Mononuclear cell (primary cell): Measurements from ENCODE around the gene RAVER1. TPM values are rescaled to one million over a fixed set of nuclear protein-coding genes. Genes with fewer than 3 reads are reported as not detected.
"Not testable (repeated sequence)": the region's sequence is repeated elsewhere in the genome, so short reads cannot be mapped to it uniquely, and the experiment has no call there.

Experiments
- H3K27me3 ChIP-seq: 2 replicates; pipeline ENCODE4 v1.6.0; 2011; ENCODE audit warnings: low read length, control low read depth; ENCODE audit not compliant: insufficient read depth
- H3K4me1 ChIP-seq: 2 replicates; pipeline ENCODE4 v1.5.1; 2011; ENCODE audit warnings: mild to moderate bottlenecking, low read length, control low read depth; ENCODE audit not compliant: insufficient read depth
- H3K4me3 ChIP-seq: 2 replicates; pipeline ENCODE4 v1.5.1; 2011; ENCODE audit warnings: mild to moderate bottlenecking, low read length, moderate library complexity
- H3K9me3 ChIP-seq: 2 replicates; pipeline ENCODE4 v1.5.1; 2011; ENCODE audit warnings: low read depth, mild to moderate bottlenecking, control low read depth, low read length
- total RNA-seq: library from RNA; depleted of rRNA; stranded (reverse); fragments of >200 nt; gene quantifications from one replicate; pipeline ENCODE4 v1.2.3, GENCODE V29; 2012

Gene RAVER1
- total RNA-seq, 1 donor: 9.6 TPM

DNA sequence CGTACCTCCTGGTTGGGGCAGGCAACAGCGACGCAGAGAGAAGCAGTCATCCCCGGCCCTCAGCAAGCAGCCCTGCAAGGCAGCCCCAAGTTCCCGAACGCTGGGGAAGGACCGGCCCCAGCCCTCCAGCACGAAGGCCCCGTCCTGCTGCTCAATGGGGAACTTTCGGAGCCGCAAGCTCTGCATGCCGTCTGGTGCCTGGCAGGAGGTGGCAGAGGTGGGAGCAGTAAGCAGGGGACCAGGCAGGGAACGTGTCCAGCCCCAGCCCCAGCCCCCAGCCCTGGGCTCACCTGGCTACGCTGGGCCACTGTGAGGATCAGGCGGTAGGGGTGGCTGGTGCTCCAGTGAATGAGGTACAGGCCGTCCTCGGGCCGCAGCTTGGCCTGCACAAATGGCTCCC, 28.9 kb upstream of the RAVER1 start:
- Histone ChIP-seq H3K4me1 (no peaks in the 10 kb centered on the region), H3K4me3 (no peak overlapping the region), H3K9me3 (no peaks in the 10 kb centered on the region), H3K27me3 (no peaks in the 10 kb centered on the region)

DNA sequence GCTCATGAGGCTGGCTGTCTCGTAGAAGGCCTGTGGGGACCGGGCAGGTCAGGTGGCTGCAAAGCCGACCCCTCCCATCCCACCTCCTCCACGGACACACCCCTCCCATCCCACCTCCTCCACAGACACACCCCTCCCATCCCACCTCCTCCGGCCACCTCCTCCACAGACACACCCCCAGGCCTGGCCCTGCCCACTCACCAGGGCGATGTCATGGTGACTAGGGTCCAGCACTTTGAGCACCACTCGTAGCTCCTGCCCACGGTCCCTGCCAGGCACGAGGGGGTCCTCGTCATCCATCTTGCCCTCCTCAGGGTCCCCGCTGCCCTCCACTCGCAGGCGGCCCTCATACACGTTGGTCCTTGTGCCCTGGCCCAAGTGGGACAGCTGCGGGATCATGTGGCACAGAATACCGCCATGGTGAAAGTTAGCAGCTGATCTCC, 28.3 kb upstream of the RAVER1 start:
- no peaks in the 10 kb centered on the region for H3K4me1 ChIP-seq
- H3K4me3 ChIP-seq: no peak overlapping the region
- no peaks in the 10 kb centered on the region for H3K27me3 ChIP-seq
- H3K9me3 ChIP-seq: no peaks in the 10 kb centered on the region

DNA sequence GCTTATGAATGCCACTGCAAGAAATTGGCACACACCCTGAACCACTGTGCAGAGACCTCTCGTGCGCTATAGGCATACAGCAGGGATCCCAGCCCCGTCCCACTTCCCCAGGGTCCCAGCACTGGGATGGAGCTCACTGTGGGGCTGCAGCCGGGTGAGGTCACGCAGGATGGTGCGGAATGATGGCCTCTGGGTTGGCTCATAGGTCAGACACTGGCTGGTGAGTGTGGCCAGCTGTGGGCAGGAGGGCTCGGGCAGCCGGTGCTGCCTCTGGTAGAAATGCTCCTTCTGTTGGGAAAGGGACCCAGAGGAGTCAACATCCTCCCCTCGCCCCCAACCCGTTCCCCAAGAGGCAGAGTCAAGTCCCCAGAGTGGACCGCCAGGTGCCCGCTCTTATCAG, 23.1 kb upstream of the RAVER1 start:
- Histone ChIP-seq H3K4me3 (no peak overlapping the region), H3K4me1 (no peaks in the 10 kb centered on the region), H3K9me3 (no peaks in the 10 kb centered on the region), H3K27me3 (no peaks in the 10 kb centered on the region)

DNA sequence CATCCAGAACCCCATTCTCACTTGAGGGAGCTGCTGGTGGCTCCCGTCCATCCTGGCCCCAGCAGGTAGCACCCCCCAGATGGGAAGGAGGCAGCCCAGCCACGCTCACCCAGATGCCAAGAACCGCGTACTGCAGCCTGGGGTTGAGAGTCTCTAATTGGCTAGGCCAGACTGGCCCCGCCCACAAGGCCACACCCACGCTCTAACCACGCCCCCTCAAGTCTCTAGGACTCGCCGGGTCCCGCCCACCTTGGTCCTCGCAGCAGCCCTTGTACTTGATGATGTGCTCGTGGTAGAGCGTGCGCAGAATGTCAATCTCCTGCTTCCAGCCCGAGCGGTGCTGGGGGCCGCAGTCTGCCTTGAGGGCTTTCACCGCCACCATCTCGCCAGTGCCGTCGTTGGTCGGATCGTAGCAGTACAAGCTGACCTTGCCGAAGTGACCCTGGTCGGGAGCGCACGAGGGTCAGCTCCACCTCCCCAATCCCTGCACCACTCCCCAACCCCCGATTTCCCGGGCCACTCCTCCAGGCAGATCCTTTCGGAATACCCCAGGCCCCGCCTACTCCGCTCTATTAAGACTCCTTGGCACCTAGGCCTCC, 20.6 kb upstream of the RAVER1 start:
- Histone ChIP-seq H3K4me1 (no peaks in the 10 kb centered on the region), H3K9me3 (no peaks in the 10 kb centered on the region), H3K27me3 (no peaks in the 10 kb centered on the region), H3K4me3 (no peak overlapping the region)

DNA sequence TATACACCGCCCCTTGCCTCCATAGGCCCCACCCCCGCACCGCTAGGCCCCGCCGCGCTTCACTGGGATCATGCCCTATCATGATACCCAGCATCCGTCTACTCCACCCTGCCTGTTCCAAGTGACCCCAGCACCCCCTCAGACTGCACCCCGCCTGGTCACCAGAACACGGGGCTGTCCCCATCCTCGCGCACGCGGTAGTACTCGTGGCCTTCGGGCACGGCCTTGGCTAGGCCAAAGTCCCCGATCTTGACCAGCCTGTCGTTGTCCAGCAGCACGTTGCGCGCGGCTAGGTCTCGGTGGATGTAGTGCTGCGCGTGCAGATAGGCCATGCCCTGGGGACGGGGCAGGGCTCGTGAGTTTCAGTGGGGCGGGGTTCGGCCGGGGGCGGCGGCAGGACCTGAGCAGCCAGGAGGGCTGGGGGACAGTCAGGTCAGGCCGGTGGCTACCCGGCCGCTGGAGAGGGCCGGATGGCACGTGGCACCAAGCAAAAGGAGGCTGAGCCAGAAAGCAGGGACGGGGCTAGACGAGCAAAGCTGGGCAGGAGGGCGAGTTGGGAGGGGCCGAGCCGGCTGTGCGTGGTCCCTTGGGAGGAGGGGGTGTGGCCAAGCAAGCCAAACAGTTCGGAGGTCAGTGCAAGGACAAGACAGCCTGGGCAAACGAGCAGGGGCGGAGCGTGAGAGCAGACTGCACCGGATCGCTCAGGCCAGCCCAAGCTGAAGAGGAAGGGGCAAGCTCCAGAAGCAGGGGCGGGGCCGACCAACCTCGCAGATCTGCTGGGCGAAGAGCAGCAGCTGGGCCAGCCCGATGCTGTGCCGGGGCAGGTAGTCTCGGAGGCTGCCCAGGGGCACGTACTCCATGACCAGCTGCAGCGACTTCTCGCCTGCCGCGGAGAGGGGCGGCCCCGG, 19.7 kb upstream of the RAVER1 start:
- no peak overlapping the region for H3K4me3 ChIP-seq
- H3K4me1 ChIP-seq: no peaks in the 10 kb centered on the region
- no peaks in the 10 kb centered on the region for H3K27me3 ChIP-seq
- no peaks in the 10 kb centered on the region for H3K9me3 ChIP-seq

DNA sequence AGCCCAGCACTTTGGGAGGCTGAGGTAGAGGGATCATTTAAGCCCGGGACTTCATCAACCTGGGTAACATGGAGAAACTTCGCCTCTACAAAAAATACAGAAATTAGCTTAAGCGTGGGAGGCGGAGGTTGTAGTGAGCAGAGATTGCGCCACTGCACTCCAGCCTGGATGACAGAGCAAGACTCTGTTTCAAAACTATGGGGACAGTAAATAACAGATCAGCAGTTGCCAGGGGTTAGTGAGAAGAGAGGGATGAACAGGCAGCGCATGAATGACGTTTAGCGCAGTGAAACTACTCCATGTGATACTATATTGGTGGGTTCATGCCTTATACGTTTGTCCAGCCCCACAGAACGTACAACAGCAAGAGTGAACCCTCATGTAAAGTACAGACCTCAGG, 13.2 kb upstream of the RAVER1 start:
- no peaks in the 10 kb centered on the region for H3K9me3 ChIP-seq
- no peaks in the 10 kb centered on the region for H3K27me3 ChIP-seq

DNA sequence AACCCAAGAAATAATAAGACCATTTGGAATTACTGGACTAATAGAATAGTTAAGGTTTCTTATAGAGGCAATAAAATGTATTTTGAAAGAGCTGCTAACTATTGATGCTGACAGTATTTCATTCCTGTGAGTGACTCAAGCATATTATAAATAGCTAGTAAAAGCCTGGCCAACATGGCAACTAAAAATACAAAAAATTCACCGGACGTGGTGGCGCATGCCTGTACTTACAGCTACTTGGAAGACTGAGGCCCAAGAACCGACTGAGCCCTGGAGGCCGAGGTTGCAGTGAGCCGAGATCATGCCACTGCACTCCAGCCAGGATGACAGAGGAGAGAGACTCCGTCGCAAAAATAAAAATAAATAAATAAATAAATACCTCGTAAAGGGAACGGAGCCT, 11.5 kb upstream of the RAVER1 start:
- Histone ChIP-seq H3K27me3 (no peaks in the 10 kb centered on the region), H3K9me3 (no peaks in the 10 kb centered on the region), H3K4me1 (peaks cover 42% of the 10 kb centered on the region), H3K4me3 (no peak overlapping the region)

More for the DNA sequence above, 13.2 kb upstream of the RAVER1 start:
- no peak overlapping the region for H3K4me3 ChIP-seq
- peaks cover 30% of the 10 kb centered on the region for H3K4me1 ChIP-seq

DNA sequence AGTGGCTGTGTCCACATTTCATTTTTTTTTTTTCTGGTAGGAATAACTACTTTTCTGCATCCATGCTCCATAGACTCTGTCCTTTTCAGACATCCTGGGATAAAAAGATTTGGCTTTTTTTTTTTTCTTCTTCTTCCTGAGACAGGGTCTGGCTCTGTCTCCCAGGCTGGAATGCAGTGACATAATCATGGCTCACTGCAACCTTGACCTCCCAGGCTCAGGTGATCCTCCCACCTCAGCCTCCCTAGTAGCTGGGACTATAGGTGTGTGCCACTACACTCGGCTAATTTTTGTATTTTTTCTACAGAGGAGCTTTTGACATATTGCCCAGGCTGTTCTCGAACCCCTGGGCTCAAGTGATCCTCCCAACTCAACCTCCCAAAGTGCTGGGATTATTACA, 10.2 kb upstream of the RAVER1 start:
- H3K9me3 ChIP-seq: no peaks in the 10 kb centered on the region
- H3K4me3 ChIP-seq: no peak overlapping the region
- H3K4me1 ChIP-seq: peaks cover 55% of the 10 kb centered on the region
- H3K27me3 ChIP-seq: no peaks in the 10 kb centered on the region

DNA sequence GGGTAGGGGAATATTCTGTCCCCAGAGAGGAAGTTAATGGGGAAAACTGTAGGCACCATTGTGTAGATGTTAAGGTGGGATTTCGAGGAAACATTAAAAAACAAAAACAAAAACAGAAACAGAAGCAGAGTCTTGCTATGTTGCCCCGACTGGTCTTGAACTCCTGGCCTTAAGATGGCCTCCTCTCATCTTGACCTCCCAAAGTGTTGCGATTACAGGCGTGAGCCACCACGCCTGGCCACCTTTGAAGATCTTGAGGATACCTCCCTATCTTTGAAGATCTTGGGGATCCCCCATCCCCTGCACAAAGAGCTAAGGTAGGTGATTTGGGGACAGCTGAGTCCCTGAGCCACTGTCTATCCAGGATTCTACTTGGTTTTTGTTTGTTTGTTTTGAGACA, 6.6 kb upstream of the RAVER1 start:
- peaks cover 51% of the 10 kb centered on the region for H3K4me1 ChIP-seq
- H3K9me3 ChIP-seq: no peaks in the 10 kb centered on the region
- no peaks in the 10 kb centered on the region for H3K27me3 ChIP-seq
- no peak overlapping the region for H3K4me3 ChIP-seq

DNA sequence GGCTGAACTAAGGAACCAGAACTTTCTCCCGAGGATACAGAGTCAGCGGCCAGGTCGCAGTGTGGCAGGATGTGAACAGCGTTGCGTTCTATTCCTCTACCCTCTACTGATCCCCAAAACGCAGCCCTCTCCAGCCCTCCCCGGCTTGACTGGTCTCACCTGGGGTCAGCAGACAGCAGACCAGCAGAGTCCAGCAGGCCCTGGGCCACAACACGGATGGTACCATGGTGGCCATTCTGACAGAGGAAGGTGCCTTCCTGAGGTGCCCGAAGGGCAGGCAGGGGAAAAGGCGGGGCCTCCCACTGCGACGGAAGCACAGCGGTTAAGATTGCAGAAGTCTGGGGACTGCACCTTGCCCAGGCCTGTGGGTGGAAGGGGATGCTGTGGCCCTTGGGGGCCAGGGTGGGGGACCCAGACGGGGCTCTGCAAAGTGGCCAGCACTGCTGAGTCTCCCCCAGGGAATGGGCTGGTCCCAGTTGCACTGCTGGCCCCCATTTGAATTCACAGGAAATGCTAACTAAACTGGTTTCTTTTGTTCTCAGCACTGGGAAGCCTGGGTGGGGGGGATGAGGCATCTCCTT, 6.1 kb upstream of the RAVER1 start, which contains the start of gene ICAM3:
ICAM3 (minus strand) TSS at position 245 of the 581 bp plus-strand sequence; CDS start at position 235, 10 bp downstream.
- H3K9me3 ChIP-seq: no peaks in the 10 kb centered on the region
- peaks cover 53% of the 10 kb centered on the region for H3K4me1 ChIP-seq
- peak within 1 kb of the TSS; percentile 68 for H3K4me3 ChIP-seq
- H3K27me3 ChIP-seq: no peaks in the 10 kb centered on the region

DNA sequence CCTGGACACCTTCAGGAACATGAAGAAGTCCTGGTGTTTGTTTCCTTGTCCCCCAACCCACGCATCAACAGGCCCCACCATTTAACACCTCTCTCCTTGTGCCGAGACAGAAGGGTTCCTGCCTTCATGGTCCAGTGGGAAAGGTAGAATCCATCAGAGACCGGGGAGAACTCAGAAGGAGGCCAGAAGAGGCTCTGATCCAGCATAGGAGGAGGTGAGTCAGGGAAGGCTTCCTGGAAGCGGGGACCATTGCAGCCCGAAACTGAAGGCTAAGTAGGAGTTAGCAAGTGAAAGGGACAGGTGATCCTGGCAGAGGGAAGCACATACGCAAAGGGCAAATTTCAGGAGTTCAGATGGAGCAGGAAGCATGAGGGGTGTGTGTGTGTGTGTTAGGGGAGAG, 5.6 kb upstream of the RAVER1 start:
- H3K4me3 ChIP-seq: peak overlapping the region; percentile 68
- peaks cover 58% of the 10 kb centered on the region for H3K4me1 ChIP-seq
- no peaks in the 10 kb centered on the region for H3K9me3 ChIP-seq
- no peaks in the 10 kb centered on the region for H3K27me3 ChIP-seq

DNA sequence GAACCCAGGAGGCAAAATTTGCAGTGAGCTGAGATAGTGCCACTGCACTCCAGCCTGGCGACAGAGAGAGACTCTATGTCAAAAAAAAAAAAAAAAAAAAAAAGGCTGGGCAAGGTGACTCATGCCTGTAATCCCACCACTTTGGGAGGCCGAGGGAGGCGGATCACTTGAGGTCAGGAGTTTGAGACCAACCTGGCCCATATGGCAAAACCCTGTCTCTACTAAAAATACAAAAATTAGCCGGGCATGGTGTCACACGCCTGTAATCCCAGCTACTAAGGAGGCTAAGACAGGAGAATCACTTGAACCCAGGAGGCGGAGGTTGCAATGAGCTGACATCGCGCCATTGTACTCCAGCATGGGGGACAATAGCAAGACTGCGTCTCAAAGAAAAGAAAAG, 3.4 kb upstream of the RAVER1 start:
- not testable (repeated sequence) for H3K27me3 ChIP-seq, H3K4me3 ChIP-seq, H3K9me3 ChIP-seq
- H3K4me1 ChIP-seq: peaks cover 75% of the 10 kb centered on the region

DNA sequence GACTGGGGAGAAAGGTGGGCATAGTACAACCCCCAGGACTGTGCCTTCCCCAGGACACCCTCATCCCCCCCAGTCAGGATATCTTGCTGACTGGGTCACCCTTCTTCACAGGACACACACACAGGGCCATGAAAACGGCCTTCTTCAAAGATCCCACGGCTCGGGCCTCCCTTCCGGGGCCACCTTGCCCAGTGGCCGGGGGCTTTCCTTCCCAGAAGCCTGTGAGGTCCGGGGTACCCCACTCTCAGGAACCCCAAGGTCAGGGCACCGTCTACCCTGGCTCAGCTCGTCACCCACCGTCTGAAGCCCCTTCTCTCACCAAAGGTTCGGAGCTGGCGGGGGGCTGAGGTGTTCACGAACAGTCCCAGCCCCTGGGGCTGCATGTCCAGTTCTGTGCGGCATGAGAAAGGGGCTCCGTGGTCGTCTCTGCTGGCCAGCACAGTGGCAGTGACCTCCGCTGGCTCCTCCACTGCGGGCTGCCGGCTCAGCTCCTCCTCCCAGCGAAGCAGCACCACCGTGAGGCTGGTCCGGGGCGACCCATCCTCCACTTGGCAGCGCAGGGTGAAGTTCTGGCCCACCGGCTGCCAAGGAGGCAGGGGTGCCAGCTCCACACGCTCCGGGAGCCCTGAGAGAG, 2.1 kb upstream of the RAVER1 start:
- Histone ChIP-seq H3K4me1 (peaks cover 72% of the 10 kb centered on the region), H3K27me3 (no peaks in the 10 kb centered on the region)

DNA sequence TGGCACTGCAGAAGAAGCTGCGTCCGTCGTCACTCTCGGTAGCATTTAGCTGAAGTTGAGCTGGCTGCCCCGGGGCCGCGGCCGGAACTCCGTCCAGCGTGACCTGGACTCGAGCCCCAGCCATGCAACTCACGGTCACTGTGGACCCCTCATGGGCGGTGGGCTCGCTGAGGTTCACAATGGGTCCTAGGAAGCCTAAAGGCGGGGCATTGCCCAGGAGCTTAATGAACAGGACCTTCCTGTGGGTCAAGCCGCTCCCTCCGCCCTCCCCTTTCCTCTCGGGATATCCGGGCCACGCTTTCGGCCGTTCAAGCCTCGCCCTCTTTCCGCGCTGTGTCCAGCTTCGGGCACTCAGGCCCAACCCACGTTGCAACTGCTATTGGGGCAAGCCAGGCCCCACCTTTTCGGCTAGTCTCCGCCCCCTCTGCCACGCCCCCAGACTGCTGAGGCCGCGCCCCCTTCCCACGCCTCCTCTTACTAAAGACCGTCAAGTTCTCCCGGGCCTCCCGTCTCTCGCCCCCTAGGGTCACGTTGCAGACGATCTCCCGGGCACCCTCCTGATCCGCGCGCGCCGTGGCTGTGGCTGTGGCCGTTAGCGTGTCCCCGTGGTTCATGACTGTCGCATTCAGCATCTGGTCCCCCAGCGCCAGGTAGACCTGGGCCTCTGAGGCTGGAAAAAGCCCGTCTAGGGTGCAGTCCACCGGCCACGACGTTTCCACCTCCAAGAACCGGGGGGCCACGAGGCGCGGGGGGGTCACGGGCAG, 1.4 kb upstream of the RAVER1 start:
- H3K9me3 ChIP-seq: no peaks in the 10 kb centered on the region
- H3K4me1 ChIP-seq: peaks cover 65% of the 10 kb centered on the region
- no peaks in the 10 kb centered on the region for H3K27me3 ChIP-seq
- no peak overlapping the region for H3K4me3 ChIP-seq

More for the DNA sequence above, 2.1 kb upstream of the RAVER1 start:
- no peaks in the 10 kb centered on the region for H3K9me3 ChIP-seq
- H3K4me3 ChIP-seq: no peak overlapping the region
